Gastroesophageal sphincter (tissue), 4 donors: ENCODE measurements around the gene SGTA. TPM values are rescaled to one million over a fixed set of nuclear protein-coding genes. Genes with fewer than 3 reads are reported as not detected.

Source experiments
- ATAC-seq: fragments of 150-250 bp; one replicate; pipeline ENCODE4 v1.9.1; 2016; ENCODE audit warnings: mild to moderate bottlenecking, moderate library complexity
- H3K27ac ChIP-seq, 4 donors: fragments of 200-600 bp; sonication (generic) in 3 of 4; 1 replicate in 3 of 4; 2 replicates in 1 of 4; pipeline ENCODE4 v1.5.1; 2016 to 2019
- H3K27me3 ChIP-seq: fragments of 200-600 bp; sonication (generic); one replicate; pipeline ENCODE4 v1.5.1; 2019
- H3K36me3 ChIP-seq, 2 donors: fragments of 200-600 bp; sonication (generic); one replicate each; pipeline ENCODE4 v1.5.1; 2019; ENCODE audit warnings: control low read depth in 1 of 2
- H3K4me1 ChIP-seq, 3 donors: fragments of 200-600 bp; sonication (generic); 1 replicate in 2 of 3; 2 replicates in 1 of 3; pipeline ENCODE4 v1.5.1; 2016 to 2019; ENCODE audit warnings: control low read depth in 2 of 3
- H3K4me3 ChIP-seq, 2 donors: fragments of 200-600 bp; sonication (generic); one replicate each; pipeline ENCODE4 v1.5.1; 2019; ENCODE audit warnings: mild to moderate bottlenecking in 1 of 2, moderate library complexity in 1 of 2
- H3K9me3 ChIP-seq, 3 donors: fragments of 200-600 bp; sonication (generic); one replicate each; pipeline ENCODE4 v1.5.1; 2017 to 2019; ENCODE audit warnings: control low read depth in 2 of 3
- EP300 ChIP-seq: sonication (generic); formaldehyde crosslinking; IDR thresholded peaks from one replicate; pipeline ENCODE4 v1.6.1; 2017; ENCODE audit warnings: antibody characterized with exemption, mild to moderate bottlenecking
- POLR2A ChIP-seq, 2 donors: fragments of 450-650 bp; IDR thresholded peaks; one replicate each; pipeline ENCODE4 v1.6.1; 2017; ENCODE audit warnings: antibody characterized with exemption in 2 of 2, mild to moderate bottlenecking in 2 of 2, moderate library complexity in 1 of 2
- POLR2AphosphoS5 ChIP-seq: sonication (generic); formaldehyde crosslinking; IDR thresholded peaks from one replicate; pipeline ENCODE4 v1.6.1; 2017; ENCODE audit warnings: antibody characterized with exemption
- WGBS, 2 donors: methylation state at CpG; one replicate each; pipeline ENCODE4 v1.1.5; 2018; ENCODE audit warnings: low coverage in 1 of 2; 5-methylcytosine and 5-hydroxymethylcytosine counted together
- total RNA-seq, 4 donors: library from RNA; depleted of rRNA; stranded (reverse); fragments of >200 nt; gene quantifications; one replicate each; pipeline ENCODE4 v1.1.0, GENCODE V29; 2016
- TF ChIP-seq, protein P1 (sequence below), 4 experiments: fragments of 200-600 bp in 2 of 4; fragments of 450-650 bp in 2 of 4; sonication (generic) in 1 of 4; IDR thresholded peaks; one replicate each; pipeline ENCODE4 v1.5.1; 2017 to 2019; ENCODE audit warnings: antibody characterized with exemption in 4 of 4, mild to moderate bottlenecking in 2 of 4, moderate library complexity in 2 of 4

Gene SGTA
- total RNA-seq, 4 donors from 2014 or later = 45.3 to 65.5 (median 47.2) TPM

DNA sequence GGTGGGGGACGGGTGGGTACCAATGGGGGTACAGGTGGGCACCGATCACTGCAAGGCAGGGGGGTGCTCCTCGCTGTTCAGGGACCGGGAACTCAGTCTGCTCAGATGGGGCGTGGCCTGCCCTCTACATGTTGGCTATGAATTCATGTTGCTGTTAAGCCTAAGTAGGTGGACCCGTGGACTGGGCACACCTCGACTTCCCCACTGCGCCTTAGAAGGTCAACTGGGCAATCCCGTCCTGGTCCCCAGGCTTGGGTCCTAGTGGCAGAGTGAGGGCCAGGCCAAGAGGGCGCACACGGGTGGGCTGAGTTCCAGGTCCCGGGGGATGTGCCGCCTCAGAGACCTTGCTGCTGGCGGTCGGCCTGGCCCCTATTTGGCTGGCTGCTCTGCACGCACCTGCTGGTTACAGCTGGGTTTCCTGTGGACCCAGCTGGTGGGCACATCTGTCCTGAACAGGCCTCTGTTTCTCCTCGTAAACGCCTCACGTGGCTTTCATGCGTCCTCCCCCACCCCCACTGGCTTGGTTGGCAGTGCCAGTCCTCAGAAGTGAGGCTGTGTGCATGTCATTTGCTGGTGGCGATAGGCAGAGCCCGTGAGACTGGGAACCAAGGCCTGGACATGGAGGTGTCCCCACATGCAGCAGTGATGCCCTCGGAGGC is 23.0 kb upstream of the SGTA start:
- H3K4me1 ChIP-seq = no peaks in the 10 kb centered on the region
- H3K27me3 ChIP-seq = no peaks in the 10 kb centered on the region
- no peak for TF ChIP-seq POLR2AphosphoS5
- TF ChIP-seq EP300 = no peak
- TF ChIP-seq, protein P1, sequence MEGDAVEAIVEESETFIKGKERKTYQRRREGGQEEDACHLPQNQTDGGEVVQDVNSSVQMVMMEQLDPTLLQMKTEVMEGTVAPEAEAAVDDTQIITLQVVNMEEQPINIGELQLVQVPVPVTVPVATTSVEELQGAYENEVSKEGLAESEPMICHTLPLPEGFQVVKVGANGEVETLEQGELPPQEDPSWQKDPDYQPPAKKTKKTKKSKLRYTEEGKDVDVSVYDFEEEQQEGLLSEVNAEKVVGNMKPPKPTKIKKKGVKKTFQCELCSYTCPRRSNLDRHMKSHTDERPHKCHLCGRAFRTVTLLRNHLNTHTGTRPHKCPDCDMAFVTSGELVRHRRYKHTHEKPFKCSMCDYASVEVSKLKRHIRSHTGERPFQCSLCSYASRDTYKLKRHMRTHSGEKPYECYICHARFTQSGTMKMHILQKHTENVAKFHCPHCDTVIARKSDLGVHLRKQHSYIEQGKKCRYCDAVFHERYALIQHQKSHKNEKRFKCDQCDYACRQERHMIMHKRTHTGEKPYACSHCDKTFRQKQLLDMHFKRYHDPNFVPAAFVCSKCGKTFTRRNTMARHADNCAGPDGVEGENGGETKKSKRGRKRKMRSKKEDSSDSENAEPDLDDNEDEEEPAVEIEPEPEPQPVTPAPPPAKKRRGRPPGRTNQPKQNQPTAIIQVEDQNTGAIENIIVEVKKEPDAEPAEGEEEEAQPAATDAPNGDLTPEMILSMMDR (IDR thresholded peaks at IDR 0.05) = no peak
- TF ChIP-seq POLR2A (IDR thresholded peaks at IDR 0.05) = no peak
- ATAC-seq = no peak
- H3K27ac ChIP-seq = no peak overlapping the region
- H3K9me3 ChIP-seq = no peaks in the 10 kb centered on the region
- 92% methylated on average over 5 of the region's 23 CpGs; no CpG with 5 or more reads in 1 of the 2 donors for WGBS, 2 donors
- H3K4me3 ChIP-seq = no peak overlapping the region
- peaks cover 0 to 96% of the 10 kb centered on the region in 2 donors for H3K36me3 ChIP-seq

DNA sequence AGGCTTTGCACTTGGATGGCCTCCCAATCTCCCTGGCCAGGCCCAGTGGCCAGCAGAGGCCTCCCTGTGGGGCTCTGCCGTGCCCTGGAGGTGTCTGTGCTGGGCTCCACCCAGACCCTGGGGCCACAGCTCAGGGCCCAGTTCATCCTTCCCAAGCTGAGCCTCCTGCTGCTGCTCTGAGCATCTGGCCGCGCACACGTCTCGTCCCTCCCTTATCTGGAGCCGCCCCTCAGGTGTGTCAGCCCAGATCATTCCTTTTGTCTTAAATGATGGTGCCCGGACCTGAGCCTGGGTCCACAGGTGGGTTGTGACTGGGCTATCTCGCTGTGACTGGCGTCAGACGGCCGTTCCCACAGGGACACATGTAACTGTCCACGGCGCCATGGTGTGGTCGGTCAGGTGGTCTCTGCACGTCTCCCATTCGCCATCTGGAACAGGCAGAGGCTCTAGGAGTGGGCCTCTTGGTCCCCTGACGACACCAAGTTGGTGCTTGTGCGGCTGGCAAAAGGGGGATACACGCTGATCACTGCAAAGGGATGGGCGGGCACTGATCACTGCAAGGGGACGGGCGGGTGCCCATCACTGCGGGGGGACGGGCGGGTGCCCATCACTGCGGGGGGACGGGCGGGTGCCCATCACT is 22.3 kb upstream of the SGTA start:
- no peak for ATAC-seq
- H3K36me3 ChIP-seq = peaks cover 0 to 96% of the 10 kb centered on the region in 2 donors
- H3K27ac ChIP-seq = no peak overlapping the region
- no peak for TF ChIP-seq EP300
- no peak for TF ChIP-seq POLR2AphosphoS5
- TF ChIP-seq POLR2A (IDR thresholded peaks at IDR 0.05) = no peak
- TF ChIP-seq, protein P1 (IDR thresholded peaks at IDR 0.05) = no peak
- 100% methylated on average over 5 of the region's 28 CpGs; no CpG with 5 or more reads in 1 of the 2 donors for WGBS, 2 donors
- H3K27me3 ChIP-seq = no peaks in the 10 kb centered on the region
- H3K4me1 ChIP-seq = no peaks in the 10 kb centered on the region
- H3K9me3 ChIP-seq = no peaks in the 10 kb centered on the region
- H3K4me3 ChIP-seq = no peak overlapping the region

- Histone ChIP-seq H3K4me1 (no peaks in the 10 kb centered on the region), H3K27me3 (no peaks in the 10 kb centered on the region), H3K4me3 (no peak overlapping the region), H3K36me3 (peaks cover 0 to 96% of the 10 kb centered on the region in 2 donors), H3K9me3 (no peaks in the 10 kb centered on the region), H3K27ac (no peak overlapping the region)
- 76 to 100% methylated on average over 1 to 6 of the region's 27 CpGs for WGBS, 2 donors
- no peak for TF ChIP-seq POLR2A (IDR thresholded peaks at IDR 0.05)
- no peak for TF ChIP-seq POLR2AphosphoS5
- TF ChIP-seq EP300 = no peak
- TF ChIP-seq, protein P1 (IDR thresholded peaks at IDR 0.05) = no peak
- ATAC-seq = no peak
Observed at GRCh38 chr19:2804156-2805004, 21.3 kb upstream of the SGTA start.

- TF ChIP-seq EP300 (no peak), POLR2A (IDR thresholded peaks at IDR 0.05) (no peak), POLR2AphosphoS5 (no peak)
- TF ChIP-seq, protein P1 (IDR thresholded peaks at IDR 0.05) = no peak
- H3K27me3 ChIP-seq = no peaks in the 10 kb centered on the region
- ATAC-seq = no peak
- H3K4me1 ChIP-seq = no peaks in the 10 kb centered on the region
- peaks cover 0 to 96% of the 10 kb centered on the region in 2 donors for H3K36me3 ChIP-seq
- 86% methylated on average over 13 of the region's 29 CpGs; no CpG with 5 or more reads in 1 of the 2 donors for WGBS, 2 donors
- H3K9me3 ChIP-seq = no peaks in the 10 kb centered on the region
- no peak overlapping the region for H3K27ac ChIP-seq
- H3K4me3 ChIP-seq = no peak overlapping the region
Observed at GRCh38 chr19:2803486-2804155, 20.5 kb upstream of the SGTA start.
